ENCODE results near the gene ARHGAP28.
"Not testable (repeated sequence)": the region's sequence is repeated elsewhere in the genome, so short reads cannot be mapped to it uniquely, and the experiment has no call there.

Gene ARHGAP28

DNA sequence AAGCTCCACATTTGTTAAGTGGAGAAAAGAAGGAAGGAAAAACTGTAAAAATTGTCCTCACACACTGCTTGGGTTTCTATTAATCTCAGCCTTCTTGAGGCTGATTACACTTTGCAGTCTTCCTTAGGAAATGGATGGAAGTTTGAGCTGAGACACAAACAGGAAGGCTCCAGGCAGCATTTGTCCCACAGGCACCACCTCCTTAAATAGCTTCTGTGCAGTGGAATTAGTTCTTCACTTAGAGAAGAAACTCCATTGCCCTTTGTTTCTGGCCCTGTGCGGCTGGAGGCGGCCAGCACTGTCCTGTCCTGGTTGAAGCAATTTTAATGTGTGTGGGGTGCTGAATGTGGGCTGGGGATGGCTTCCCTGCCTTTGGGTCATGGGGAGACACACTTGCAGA is 44.3 kb downstream of the ARHGAP28 start:
- DNase-seq (ENCODE audit: low read depth in 2 of 2, low spot score in 1 of 2): no peak

DNA sequence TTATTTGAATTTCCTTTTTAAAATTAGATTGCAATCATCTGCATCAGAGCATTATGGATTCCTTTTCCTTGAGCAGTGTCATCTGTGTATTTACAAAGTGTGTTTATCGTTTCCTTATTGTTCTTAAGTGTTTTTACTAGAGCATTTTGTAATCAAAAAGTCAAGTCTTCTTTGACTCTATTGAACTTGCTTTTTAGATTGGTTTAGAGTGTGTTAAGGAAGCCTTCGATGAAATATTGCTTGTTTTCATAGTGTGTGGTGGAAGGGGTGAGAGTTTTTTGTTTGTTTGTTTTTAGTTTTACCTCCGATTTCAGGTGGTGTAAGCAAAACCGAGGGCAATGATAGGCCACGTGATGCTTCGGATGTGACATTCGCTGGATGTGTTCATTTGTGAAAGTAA is 45.7 kb downstream of the ARHGAP28 start:
- no peak for DNase-seq (ENCODE audit: low read depth in 2 of 2, low spot score in 1 of 2)

DNA sequence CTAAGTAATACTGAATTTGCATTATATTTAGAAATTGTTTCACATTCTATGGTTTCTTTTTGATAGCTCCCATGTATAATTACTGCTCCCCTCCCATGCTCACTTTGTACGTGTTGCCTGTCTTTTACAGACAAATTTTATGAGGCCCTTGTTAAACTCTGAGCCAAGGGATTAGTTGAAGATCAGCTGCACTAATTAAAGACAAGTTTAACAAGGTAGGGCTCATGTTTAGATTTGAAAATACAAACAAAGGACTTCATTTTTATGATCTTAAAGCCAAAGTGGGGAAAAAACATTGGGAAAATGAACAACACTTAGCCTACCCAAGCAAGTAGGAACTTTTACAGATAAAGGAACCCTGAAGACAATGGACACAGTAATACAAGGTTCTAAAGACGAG is 46.2 kb downstream of the ARHGAP28 start:
- DNase-seq (ENCODE audit: low read depth in 2 of 2, low spot score in 1 of 2): no peak

DNA sequence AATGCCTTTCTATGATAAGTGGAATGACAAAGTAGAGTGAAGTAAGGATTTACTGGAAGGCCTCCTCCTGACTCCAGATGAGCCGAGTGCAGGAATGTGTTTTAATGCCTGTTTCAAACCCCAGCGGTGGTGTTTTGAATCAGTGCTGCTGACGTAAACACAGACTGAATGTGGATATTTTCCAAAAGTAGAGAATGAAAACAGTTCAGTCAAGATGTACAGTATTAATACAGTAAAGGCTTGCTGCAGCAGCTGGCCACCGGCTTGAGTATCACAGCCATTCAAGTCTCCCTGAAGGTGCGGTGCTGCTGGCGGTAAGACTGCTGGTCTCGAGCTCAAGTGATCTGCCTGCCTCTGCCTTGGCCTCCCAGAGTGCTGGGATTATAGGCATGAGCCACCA is 46.7 kb downstream of the ARHGAP28 start:
- DNase-seq (ENCODE audit: low read depth in 2 of 2, low spot score in 1 of 2): no peak

DNA sequence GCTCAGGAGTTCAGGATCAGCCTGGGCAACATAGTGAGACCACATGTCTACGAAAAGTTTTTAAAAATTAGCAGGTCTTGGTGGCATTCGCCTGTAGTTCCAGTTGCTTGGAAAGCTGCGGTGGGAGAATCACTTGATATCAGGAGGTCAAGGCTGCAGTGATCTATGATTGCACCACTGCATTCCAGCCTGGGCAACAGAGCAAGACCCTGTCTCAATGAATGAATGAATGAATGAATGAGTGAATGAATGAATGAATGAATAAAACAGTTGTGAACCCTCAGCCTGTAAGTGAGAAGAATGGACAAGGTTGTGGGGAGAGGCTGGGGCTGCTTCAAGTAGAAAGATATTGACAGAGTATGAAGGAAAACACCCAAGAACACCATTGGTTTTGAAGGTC is 48.0 kb downstream of the ARHGAP28 start:
- no peak for DNase-seq (ENCODE audit: low read depth in 2 of 2, low spot score in 1 of 2)

DNA sequence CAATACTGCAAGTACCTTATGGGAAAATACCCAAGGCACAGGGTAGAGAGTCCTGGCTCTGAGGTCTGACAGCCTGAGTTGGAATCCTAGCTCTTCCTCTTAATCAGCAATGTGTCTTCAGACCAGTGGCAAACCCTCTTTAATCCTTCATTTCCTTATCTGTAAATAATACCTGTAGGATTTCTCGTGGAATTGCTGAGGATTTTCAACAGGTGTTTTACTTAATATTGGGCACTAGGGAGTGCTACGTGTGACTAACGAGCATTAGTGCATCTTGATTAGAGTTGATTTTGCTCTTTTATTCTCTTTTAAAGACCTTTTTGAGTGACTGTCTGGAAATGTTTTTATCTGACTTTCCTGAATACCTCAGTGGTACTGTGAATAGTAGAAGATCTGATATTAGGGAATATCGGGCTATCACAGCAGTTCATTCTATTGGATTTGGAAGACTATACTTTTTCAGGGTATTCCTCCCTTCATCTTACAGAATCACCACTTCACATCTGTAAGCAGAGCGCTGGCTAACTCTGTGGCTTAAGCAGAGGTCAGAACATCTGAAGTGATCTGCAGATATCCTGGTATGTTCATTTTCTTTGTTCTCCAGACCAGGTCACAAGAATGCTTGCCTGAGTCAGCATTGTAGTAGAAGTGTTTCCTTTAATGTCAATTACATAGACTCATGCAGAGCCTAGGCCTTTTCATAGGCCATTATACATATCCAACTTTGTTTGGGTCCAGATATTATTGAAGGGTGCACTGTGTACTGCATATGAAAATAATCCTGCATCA is 49.1 kb downstream of the ARHGAP28 start:
- no peak for DNase-seq (ENCODE audit: low read depth in 2 of 2, low spot score in 1 of 2)

DNA sequence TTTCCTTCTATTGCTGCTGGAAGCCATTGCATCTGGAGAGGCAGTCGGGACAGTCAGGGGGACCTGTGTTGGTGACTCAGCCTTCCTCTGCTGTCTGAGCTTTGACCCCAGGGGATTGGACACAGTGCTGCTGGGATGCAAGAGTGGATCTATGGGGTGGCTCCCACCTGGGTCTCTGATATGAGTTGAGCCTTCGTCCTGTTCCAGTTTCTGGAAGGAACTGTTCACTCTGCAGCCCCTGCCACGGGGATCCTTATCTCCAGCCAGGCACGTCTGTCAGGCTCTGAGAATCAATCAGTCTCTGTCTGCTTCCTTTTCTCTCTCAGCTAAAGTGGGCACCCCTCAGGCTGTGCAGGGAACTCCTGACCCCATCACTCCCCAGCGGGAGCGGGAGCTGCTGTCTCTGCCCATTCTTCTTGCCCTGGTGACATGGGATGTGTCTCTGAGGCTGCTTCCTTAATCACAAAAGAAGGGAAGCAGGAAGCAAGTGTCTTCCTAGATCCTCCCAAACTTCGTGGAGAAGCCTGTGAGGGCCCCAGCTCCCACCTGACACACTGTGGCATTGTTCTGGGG is 51.7 kb downstream of the ARHGAP28 start:
- DNase-seq (ENCODE audit: low read depth in 2 of 2, low spot score in 1 of 2): no peak

DNA sequence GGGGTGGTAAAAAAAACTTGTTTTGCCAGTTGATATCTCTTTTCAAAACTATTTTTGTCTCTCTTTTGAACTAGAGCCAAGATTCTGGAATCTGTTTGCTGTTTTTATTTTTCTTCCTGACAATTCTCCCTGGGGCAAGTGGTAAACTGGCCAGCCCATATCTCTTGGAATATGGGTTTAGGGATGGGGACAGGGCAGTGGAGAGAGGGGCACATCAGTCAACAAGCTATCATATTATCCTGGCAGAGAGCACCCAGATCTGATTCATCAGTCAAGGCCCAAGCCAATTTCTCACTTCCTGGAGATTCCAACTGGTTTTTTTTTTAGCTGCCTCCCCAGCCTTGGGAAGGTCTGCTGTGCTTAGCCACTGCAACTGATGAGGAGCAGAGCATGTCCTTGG is 52.3 kb downstream of the ARHGAP28 start:
- DNase-seq (ENCODE audit: low read depth in 2 of 2, low spot score in 1 of 2): no peak

DNA sequence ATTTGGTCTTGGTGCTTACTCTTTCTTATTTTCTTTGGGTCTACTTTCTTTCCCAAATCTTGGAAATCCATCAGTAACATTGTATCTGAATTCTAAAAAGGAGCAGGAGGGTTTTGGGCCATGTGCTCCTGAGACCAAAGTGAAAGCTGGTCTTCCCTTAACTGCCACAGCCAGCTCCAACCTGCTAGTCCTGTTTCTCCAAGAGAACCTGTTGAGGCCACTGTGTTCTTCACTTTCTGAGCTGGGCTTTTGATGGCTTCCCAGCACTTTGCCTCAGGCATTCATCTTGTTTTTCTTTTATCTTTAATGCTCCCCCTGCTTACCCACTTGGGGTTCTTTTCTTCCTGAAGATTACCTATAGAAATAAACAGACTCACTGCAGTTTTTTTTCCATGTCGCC is 53.3 kb downstream of the ARHGAP28 start:
- DNase-seq (ENCODE audit: low read depth in 2 of 2, low spot score in 1 of 2): no peak

DNA sequence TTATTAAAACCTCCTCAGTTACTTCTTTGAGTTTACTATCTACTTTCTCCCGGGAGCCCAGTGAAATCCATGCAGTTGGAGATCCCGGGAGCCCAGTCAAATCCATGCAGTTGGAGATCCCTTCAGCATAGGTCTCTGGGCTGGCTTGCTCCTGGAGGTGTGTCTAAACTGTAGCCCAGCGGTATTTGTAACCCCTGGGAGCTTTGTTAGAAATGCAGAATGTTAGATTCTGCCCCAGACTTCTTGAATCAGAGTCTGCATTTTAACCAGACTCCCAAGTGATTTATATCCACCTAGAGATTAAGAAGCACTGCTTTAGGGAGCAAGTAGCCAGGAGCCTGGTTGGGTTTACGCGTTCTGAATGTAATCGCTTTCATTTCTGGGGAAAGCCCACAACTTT is 54.5 kb downstream of the ARHGAP28 start:
- DNase-seq (ENCODE audit: low read depth in 2 of 2, low spot score in 1 of 2): no peak

DNA sequence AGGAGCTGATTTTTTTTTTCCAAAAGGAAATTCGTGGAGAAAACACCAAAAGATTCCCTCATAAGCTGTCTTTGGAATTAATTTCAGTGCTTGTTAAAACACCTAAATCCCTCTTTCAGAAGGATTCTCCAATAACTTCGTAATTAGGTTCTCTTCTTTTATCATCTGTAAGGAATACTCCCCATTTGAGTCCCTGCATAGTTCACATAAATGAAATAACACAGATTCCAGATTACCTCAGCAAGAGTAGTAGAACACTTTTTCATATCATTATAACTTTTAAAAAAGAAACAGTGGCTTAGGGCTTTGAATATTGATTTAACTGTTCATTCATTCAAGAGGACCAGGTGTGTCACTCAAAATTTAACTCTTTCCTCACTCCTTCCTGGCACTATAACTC is 55.5 kb downstream of the ARHGAP28 start:
- DNase-seq (ENCODE audit: low read depth in 2 of 2, low spot score in 1 of 2): no peak

DNA sequence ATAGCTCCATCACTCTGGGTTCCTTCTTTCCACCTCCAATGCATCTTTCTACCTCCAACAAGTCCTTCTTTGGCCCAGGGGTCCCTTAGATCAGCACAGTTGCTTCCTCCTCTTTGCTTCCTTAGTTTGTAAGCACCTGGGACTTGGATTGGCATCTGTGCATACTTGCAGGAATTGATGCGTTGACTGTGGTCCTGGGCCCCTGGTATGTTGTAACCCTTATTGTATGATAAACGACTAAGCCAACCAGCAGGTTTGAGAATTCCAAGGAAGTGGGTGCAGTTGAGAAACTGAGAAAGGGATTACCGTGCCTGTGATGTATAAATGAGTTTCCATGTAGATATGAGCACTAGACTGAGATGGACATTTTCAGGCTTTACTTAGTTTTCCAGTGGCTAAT is 55.9 kb downstream of the ARHGAP28 start:
- DNase-seq (ENCODE audit: low read depth in 2 of 2, low spot score in 1 of 2): no peak

DNA sequence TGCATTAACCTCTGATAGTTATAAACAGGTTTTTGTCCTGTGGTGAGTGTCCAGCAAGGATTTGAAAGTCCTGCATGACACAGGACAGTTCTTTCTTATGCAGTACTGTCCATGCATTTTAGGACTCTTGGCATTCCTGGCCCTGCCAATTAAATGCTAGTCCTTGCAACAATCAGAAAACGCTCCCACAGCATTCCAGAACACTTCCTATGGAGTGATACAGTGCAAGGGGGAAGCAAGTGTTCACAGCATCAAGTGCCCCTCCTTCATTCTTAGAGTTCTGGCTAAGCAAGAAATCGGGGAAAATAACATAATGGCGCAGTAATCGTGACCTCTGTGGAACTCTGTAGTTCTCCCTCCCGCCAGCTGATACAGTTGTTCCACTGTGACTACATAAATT is 62.9 kb downstream of the ARHGAP28 start:
- no peak for DNase-seq (ENCODE audit: low read depth in 2 of 2, low spot score in 1 of 2)

DNA sequence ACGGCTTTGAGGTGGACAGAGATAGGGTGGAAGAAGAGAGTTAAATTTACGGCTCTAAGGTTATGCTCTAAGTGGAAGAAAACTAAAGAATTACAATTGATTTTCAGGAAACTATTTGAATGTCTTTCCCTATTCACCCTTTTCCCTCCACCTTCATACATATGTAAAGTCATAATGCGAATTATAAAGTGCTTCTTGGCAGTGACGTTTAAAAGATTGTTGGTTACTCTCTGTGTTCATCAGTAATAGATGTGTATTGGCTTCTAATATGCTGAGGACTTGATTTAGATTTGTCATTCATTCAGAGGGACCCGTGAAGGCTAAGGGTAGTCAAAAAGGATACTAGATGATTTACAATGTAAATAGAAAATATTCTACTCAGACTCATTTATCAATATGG is 63.9 kb downstream of the ARHGAP28 start:
- DNase-seq (ENCODE audit: low read depth in 2 of 2, low spot score in 1 of 2): no peak

DNA sequence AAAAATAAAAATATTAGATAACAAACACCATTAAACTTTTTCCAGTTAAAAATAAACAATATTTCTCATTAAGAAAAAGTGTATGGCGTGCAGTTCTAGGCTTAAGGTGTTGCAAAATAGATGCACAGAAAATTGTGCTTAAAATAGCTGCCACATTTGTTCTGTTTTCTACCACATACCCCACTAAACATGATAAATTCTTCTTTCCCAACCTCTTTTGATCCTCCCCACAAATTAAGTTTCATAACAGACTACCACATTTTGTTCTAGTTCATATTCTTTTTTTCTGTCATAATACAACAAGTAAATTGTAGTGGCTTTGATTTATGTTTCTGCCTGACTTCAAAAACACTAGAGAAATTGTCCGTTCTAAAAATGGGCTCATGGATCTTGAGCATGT is 64.5 kb downstream of the ARHGAP28 start:
- no peak for DNase-seq (ENCODE audit: low read depth in 2 of 2, low spot score in 1 of 2)

DNA sequence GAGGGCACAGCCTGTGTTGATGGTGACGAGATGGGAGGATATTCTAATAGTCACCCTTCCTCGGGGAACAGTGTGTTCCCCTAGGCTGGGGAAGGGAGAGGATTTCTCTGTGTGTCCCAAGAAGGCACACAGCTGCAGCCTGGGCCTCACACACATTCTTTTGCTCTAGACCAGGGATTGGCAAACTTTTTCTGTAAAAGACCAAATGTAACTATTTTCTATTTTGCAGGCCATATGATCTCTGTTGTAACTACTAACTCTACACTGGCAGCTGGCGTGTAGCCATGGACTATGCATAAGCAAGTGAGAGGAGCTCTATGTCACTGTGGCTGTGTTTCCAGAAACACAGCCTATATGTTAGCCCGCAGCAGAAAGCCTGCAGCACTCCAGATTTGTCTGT is 65.8 kb downstream of the ARHGAP28 start:
- DNase-seq (ENCODE audit: low read depth in 2 of 2, low spot score in 1 of 2): no peak

DNA sequence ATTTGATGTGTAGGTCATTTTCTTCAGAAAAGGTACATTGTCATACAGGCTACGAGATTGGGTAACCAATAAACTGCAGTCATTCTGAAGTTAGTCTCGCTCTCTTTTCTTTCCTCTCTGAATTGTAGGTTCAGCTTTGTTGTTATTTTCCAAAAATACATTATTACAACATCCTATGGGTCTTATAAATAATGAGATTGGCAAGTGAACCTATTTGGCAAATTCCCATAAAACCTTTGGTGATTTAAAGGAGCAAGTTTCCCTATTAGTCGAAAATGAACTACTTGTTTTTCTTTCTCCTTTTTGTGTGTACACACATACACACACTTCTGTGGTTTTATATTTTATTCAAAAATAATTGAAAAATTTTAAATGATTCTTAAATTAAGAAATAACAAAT is 67.0 kb downstream of the ARHGAP28 start:
- DNase-seq (ENCODE audit: low read depth in 2 of 2, low spot score in 1 of 2): no peak

DNA sequence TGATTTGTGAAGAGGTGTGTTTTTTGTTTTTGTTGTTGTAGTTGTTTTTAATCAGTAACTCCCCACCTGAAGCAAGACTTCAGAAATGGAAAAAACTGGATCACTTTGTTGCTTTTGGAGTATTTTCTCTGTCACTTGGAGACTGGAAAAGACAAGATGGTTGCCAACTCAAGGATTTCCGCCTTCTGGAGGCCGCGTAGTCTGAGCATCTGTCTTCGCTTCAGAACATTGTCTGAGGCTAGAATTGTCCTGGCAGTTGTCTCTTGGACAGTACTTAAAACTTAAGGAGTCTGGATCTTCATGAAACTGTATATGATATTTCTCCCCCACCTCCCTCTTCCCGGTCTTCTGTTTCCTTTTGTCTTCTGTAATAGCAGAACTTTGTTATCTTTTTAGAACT is 67.7 kb downstream of the ARHGAP28 start:
- no peak for DNase-seq (ENCODE audit: low read depth in 2 of 2, low spot score in 1 of 2)

DNA sequence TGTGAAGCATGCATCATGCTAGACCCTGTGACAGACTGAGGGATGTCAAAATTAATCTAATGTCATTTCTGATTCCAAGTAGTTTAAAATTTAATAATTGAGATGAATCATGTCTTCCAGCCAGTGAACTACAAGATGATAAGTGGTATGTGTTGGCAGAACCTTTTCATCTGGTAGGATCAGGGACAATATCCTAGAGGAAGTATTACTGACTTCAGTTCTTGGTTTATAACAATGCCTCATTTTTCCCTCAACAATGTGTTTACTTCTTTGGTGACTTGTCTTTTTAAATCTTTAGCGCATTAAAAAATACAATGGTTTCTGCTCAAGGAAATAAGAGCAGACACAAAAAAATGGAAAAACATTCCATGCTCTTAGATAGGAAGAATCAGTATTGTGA is 69.4 kb downstream of the ARHGAP28 start:
- no peak for DNase-seq (ENCODE audit: low read depth in 2 of 2, low spot score in 1 of 2)

DNA sequence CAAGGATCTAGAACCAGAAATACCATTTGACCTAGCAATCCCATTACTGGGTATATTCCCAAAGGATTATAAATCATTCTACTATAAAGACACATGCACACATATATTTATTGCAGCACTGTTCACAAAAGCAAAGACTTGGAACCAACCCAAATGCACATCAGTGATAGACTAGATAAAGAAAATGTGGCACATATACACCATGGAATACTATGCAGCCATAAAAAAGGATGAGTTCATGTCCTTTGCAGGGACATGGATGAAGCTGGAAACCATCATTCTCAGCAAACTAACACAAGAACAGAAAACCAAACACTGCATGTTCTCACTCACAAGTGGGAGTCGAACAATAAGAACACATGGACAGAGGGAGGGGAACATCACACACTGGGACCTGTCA is 70.8 kb downstream of the ARHGAP28 start:
- not testable (repeated sequence) for DNase-seq (ENCODE audit: low read depth in 2 of 2, low spot score in 1 of 2)

DNA sequence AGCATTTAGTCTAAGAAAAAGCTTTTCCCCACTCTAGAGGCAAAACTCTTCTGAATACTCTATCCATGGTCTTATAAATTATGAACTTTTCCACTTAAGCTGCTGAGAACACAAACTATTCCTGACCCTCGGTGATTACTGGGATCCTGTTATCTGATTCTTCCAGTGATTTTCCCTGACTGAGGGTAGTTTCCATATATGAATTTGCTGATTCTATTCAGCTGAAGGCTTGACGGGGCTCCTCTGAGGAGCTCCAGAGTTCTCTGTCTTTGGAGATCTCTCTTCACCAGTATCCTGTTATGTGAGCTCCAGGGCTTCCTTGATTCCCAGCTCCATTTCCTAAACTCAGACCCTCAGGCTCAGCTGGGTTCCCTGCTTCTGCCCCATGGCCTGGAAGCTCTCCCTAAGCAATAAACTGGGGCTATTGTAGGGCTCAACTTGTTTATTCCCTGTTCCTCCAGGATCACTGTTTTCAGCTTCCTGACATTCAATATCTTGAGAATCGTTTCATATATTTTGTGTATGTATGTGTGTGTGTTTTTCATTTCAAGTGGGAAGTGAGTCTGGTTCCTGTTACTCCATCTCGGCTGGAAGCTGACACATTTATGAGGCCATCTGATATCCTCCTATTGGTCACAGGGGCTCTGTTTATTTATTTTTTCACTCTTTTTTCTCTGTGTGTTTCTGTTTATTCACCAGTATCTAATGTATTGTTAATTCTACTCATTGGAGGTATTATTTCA is 78.2 kb downstream of the ARHGAP28 start:
- no peak for DNase-seq (ENCODE audit: low read depth in 2 of 2, low spot score in 1 of 2)

DNA sequence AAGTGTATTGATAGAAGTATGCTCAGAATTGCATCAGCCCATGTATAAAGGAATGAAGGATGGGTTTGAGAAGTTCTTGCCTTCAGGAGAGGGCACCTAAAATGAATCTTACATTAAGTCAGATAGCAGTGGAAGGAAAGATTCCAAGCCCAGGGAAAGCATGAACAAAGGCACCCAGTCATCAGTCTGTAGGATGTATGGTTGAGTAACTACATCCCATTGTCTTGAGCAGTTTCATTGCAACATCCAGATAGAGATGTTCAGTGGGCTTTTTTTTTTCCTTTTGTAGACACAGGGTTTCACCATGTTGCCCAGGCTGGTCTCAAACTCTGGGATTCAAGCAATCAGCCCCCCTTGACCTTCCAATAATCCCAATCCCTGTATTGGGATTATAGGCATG is 80.7 kb downstream of the ARHGAP28 start:
- DNase-seq (ENCODE audit: low read depth in 2 of 2, low spot score in 1 of 2): no peak

DNA sequence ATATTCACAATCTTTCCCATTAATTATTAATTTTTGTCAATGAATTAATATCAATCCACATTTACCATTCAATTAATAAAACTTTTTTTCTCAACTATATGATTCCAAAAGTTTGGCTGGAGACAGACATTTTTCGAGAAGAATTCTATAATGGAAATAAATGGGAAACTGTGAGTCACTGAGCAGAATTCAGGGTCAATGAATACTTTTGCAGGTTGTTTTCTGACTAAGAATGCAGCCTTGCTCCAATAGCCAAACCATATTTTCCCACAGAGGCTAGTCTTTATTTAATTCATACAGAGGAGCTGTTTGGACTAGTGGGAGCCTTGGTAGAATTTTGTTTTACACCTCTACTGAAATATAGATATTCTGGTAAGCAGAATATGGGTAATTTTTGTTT is 82.3 kb downstream of the ARHGAP28 start:
- DNase-seq (ENCODE audit: low read depth in 2 of 2, low spot score in 1 of 2): no peak

All from stimulated activated CD8-positive, alpha-beta memory T cell treated with anti-CD3 and anti-CD28 coated beads, Interleukin-4, amount 100 ng/mL, for 1 hour (primary cell).